HG03103 (cell line): ENCODE measurements around the gene ARHGEF12.
"Not testable (repeated sequence)": the region's sequence is repeated elsewhere in the genome, so short reads cannot be mapped to it uniquely, and the experiment has no call there.

Source experiments
- ATAC-seq: cut with Tn5 transposase; IDR thresholded peaks from one replicate; pipeline ENCODE4 v1.9.1; 2021; ENCODE audit warnings: low read depth; ENCODE audit not compliant: unreplicated experiment

The ARHGEF12 gene

GRCh38 chr11:120473503-120473902 is 137.3 kb downstream of the ARHGEF12 start:
- no peak for ATAC-seq

- no peak for ATAC-seq
Measured at GRCh38 chr11:120482149-120482548, 145.9 kb downstream of the ARHGEF12 start.

- no peak for ATAC-seq
Measured at GRCh38 chr11:120484722-120485121, 148.5 kb downstream of the ARHGEF12 start.

- ATAC-seq: no peak
Measured at GRCh38 chr11:120486138-120486537, 149.9 kb downstream of the ARHGEF12 start.

GRCh38 chr11:120489799-120490198 is 153.6 kb downstream of the ARHGEF12 start:
- ATAC-seq: no peak

GRCh38 chr11:120492486-120492885 is 156.3 kb downstream of the ARHGEF12 start:
- no peak for ATAC-seq

GRCh38 chr11:120494595-120494994 is 158.4 kb downstream of the ARHGEF12 start:
- no peak for ATAC-seq

- ATAC-seq: no peak
Measured at GRCh38 chr11:120499088-120499487, 162.9 kb downstream of the ARHGEF12 start.

- ATAC-seq: no peak
Measured at GRCh38 chr11:120499859-120500258, 163.6 kb downstream of the ARHGEF12 start.

GRCh38 chr11:120500414-120501071 is 164.3 kb downstream of the ARHGEF12 start:
- no peak for ATAC-seq

GRCh38 chr11:120501440-120501839 is 165.2 kb downstream of the ARHGEF12 start:
- ATAC-seq: no peak

- ATAC-seq: no peak
Measured at GRCh38 chr11:120501976-120502755, 166.0 kb downstream of the ARHGEF12 start.

GRCh38 chr11:120503529-120503928 is 167.3 kb downstream of the ARHGEF12 start:
- ATAC-seq: not testable (repeated sequence)

- ATAC-seq: no peak
Measured at GRCh38 chr11:120505801-120506425, 169.7 kb downstream of the ARHGEF12 start.

- ATAC-seq: no peak
Measured at GRCh38 chr11:120509346-120510053, 173.3 kb downstream of the ARHGEF12 start.

- ATAC-seq: no peak
Measured at GRCh38 chr11:120510406-120511115, 174.3 kb downstream of the ARHGEF12 start.

GRCh38 chr11:120511116-120511819 is 175.1 kb downstream of the ARHGEF12 start, which contains the start of gene GRIK4:
TSS of gene GRIK4 (plus strand) at chr11:120511748. CDS start at chr11:120660319, 148,571 bp downstream.
- peak; percentile 82 for ATAC-seq

- ATAC-seq: no peak
Measured at GRCh38 chr11:120511820-120512738, 175.9 kb downstream of the ARHGEF12 start.
